ENCODE results near the gene EML6. TPM values are rescaled to one million over a fixed set of nuclear protein-coding genes. Genes with fewer than 3 reads are reported as not detected.

EML6 gene
- total RNA-seq, 1 experiment from 2014 or later, result 15.7 TPM

- Histone ChIP-seq H3K27me3 (ENCODE audit: low read length) (no peaks in the 10 kb centered on the region), H3K9me3 (ENCODE audit: low read length) (no peaks in the 10 kb centered on the region), H4K20me1 (ENCODE audit: low read length) (no peaks in the 10 kb centered on the region), H3K4me1 (ENCODE audit: insufficient read depth, low read length) (no peaks in the 10 kb centered on the region), H2AFZ (ENCODE audit: low read length) (no peak overlapping the region), H3K36me3 (ENCODE audit: low read depth, low read length) (no peaks in the 10 kb centered on the region), H3K79me2 (ENCODE audit: low read length) (no peaks in the 10 kb centered on the region), H3K4me2 (ENCODE audit: low read length) (no peak overlapping the region), H3F3A (ENCODE audit: low read length, unreplicated experiment) (no peaks in the 10 kb centered on the region), H3K27ac (ENCODE audit: low read length) (no peak overlapping the region), H3K9ac (ENCODE audit: low read length) (no peak overlapping the region), H3K9me2 (replicated peaks; ENCODE audit: low read length) (no peaks in the 10 kb centered on the region), H3K4me3 (ENCODE audit: low read length) (no peak overlapping the region)
- no peak for ATAC-seq
- CTCF ChIA-PET, result no interaction called here
- intact Hi-C loops (cut with micrococcal nuclease), result no loop called here
- BruUV-seq (replicated peaks), result no TSS peak
- TF ChIP-seq EZH2 (IDR thresholded peaks at IDR 0.05; ENCODE audit: low read length, unreplicated experiment), result no peak
- no peak for TF ChIP-seq CTCF (conservative IDR thresholded peaks at IDR 0.05; ENCODE audit: low read depth, low read length)
- TF ChIP-seq EZH2phosphoT487 (IDR thresholded peaks at IDR 0.05; ENCODE audit: borderline replicate concordance, low read length), result no peak
- DNase-seq, result no peak
- POLR2A ChIA-PET (ENCODE audit: unreplicated experiment), result no interaction called here
These were observed 208.0 kb downstream of the EML6 start for GRCh38 chr2:54931473-54931872.

DNA sequence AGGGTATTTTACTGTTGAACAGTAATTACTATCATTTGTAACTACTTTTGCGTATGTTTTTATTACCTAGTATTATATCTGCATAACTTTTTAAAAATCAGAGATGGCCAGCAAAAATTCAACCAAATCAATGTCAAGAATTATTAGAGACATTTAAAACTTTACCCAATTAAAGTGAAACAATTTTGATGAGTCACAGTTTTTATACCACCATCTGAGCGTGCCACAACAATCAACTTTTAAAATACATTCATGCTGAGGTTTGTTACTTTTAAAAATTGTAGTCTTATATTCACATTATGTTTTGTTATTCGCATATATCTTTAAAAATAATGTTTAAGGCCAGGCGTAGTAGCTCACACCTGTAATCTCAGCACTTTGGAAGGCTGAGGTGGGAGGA, 211.9 kb downstream of the EML6 start:
- H3K36me3 ChIP-seq (ENCODE audit: low read depth, low read length), result peaks cover 3% of the 10 kb centered on the region; the same call in 1 of the 2 replicates
- H3K4me3 ChIP-seq (ENCODE audit: low read length), result no peak overlapping the region
- H3K9ac ChIP-seq (ENCODE audit: low read length), result no peak overlapping the region
- H3K79me2 ChIP-seq (ENCODE audit: low read length), result no peaks in the 10 kb centered on the region
- POLR2A ChIA-PET (ENCODE audit: unreplicated experiment), result no interaction called here
- no TSS peak for BruUV-seq (replicated peaks)
- no peaks in the 10 kb centered on the region for H3K9me3 ChIP-seq (ENCODE audit: low read length)
- no peak for TF ChIP-seq EZH2phosphoT487 (IDR thresholded peaks at IDR 0.05; ENCODE audit: borderline replicate concordance, low read length)
- no peak for TF ChIP-seq CTCF (conservative IDR thresholded peaks at IDR 0.05; ENCODE audit: low read depth, low read length)
- no peak for TF ChIP-seq EZH2 (IDR thresholded peaks at IDR 0.05; ENCODE audit: low read length, unreplicated experiment)
- H2AFZ ChIP-seq (ENCODE audit: low read length), result no peak overlapping the region
- H3K4me1 ChIP-seq (ENCODE audit: insufficient read depth, low read length), result no peaks in the 10 kb centered on the region
- no peak overlapping the region for H3K4me2 ChIP-seq (ENCODE audit: low read length)
- ATAC-seq, result no peak
- H3F3A ChIP-seq (ENCODE audit: low read length, unreplicated experiment), result no peaks in the 10 kb centered on the region
- CTCF ChIA-PET, result no interaction called here
- intact Hi-C loops (cut with micrococcal nuclease), result no loop called here
- no peak for DNase-seq
- no peaks in the 10 kb centered on the region for H4K20me1 ChIP-seq (ENCODE audit: low read length)
- H3K27ac ChIP-seq (ENCODE audit: low read length), result no peak overlapping the region
- H3K9me2 ChIP-seq (replicated peaks; ENCODE audit: low read length), result no peaks in the 10 kb centered on the region
- no peaks in the 10 kb centered on the region for H3K27me3 ChIP-seq (ENCODE audit: low read length)

DNA sequence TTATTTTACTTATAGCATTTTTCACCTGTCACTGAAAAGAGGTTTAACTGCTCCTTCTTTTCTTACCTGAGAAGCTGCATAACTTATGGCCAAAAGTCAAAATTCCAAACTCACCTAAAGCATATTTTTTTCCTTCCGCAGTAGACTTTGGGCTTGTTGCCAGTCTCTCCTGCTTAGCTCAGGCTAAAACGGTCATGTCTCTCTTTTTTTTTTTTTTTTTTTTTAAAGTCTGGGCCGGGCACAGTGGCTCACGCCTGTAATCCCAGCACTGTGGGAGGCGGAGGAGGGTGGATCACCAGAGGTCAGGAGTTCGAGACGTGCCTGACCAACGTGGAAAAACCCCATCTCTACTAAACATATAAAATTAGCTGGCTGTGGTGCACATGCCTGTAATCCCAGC, 213.3 kb downstream of the EML6 start:
- no peak overlapping the region for H3K4me3 ChIP-seq (ENCODE audit: low read length)
- H3K27me3 ChIP-seq (ENCODE audit: low read length), result no peaks in the 10 kb centered on the region
- BruUV-seq (replicated peaks), result no TSS peak
- POLR2A ChIA-PET (ENCODE audit: unreplicated experiment), result no interaction called here
- H3K9ac ChIP-seq (ENCODE audit: low read length), result no peak overlapping the region
- no peak for DNase-seq
- no peaks in the 10 kb centered on the region for H3K79me2 ChIP-seq (ENCODE audit: low read length)
- CTCF ChIA-PET, result no interaction called here
- H3K9me2 ChIP-seq (replicated peaks; ENCODE audit: low read length), result no peaks in the 10 kb centered on the region
- no peaks in the 10 kb centered on the region for H3K9me3 ChIP-seq (ENCODE audit: low read length)
- no peaks in the 10 kb centered on the region for H4K20me1 ChIP-seq (ENCODE audit: low read length)
- H3K27ac ChIP-seq (ENCODE audit: low read length), result no peak overlapping the region
- H3F3A ChIP-seq (ENCODE audit: low read length, unreplicated experiment), result no peaks in the 10 kb centered on the region
- no peak for ATAC-seq
- H2AFZ ChIP-seq (ENCODE audit: low read length), result no peak overlapping the region
- intact Hi-C loops (cut with micrococcal nuclease), result no loop called here
- TF ChIP-seq EZH2phosphoT487 (IDR thresholded peaks at IDR 0.05; ENCODE audit: borderline replicate concordance, low read length), result no peak
- TF ChIP-seq EZH2 (IDR thresholded peaks at IDR 0.05; ENCODE audit: low read length, unreplicated experiment), result no peak
- no peak for TF ChIP-seq CTCF (conservative IDR thresholded peaks at IDR 0.05; ENCODE audit: low read depth, low read length)
- no peak overlapping the region for H3K4me2 ChIP-seq (ENCODE audit: low read length)
- peaks cover 3% of the 10 kb centered on the region; the same call in 1 of the 2 replicates for H3K36me3 ChIP-seq (ENCODE audit: low read depth, low read length)
- H3K4me1 ChIP-seq (ENCODE audit: insufficient read depth, low read length), result no peaks in the 10 kb centered on the region
